CD4-positive, alpha-beta memory T cell (primary cell): ENCODE results near the gene KLC1. TPM values are rescaled to one million over a fixed set of nuclear protein-coding genes. Genes with fewer than 3 reads are reported as not detected.
A peak's percentile ranks its signal among the peaks of the same experiment; 100 is the strongest.

Source experiments
- CTCF ChIA-PET: fragments of 350-600 bp; sonication (Branson Sonifier 250); formaldehyde crosslinking; loops from one replicate; lab custom pipeline; 2021; ENCODE audit warnings: inconsistent platforms; ENCODE audit not compliant: partially characterized antibody; lab: Charles Lee
- POLR2A ChIA-PET: fragments of 350-600 bp; sonication (Branson Sonifier 250); formaldehyde crosslinking; loops from one replicate; lab custom pipeline; 2021; ENCODE audit not compliant: partially characterized antibody; lab: Charles Lee
- DNase-seq, 5 donors: peaks; one replicate each; pipeline versions ENCODE4 v3.0.0 to v3.0.0-alpha.2; 2020 to 2022; ENCODE audit warnings: mixed read lengths in 1 of 5
- H3K27ac ChIP-seq: one replicate; pipeline ENCODE4 v1.7.0; 2013; ENCODE audit warnings: low read depth, low read length
- H3K27me3 ChIP-seq: 2 replicates; pipeline ENCODE4 v1.7.0; 2013; ENCODE audit warnings: mild to moderate bottlenecking, low read length, moderate library complexity; ENCODE audit not compliant: insufficient read depth
- H3K36me3 ChIP-seq: 2 replicates; pipeline ENCODE4 v1.7.0; 2013; ENCODE audit warnings: mild to moderate bottlenecking, low read length, moderate library complexity; ENCODE audit not compliant: insufficient read depth
- H3K4me1 ChIP-seq: 2 replicates; pipeline ENCODE4 v1.7.0; 2013; ENCODE audit warnings: mild to moderate bottlenecking, low read length, moderate library complexity; ENCODE audit not compliant: insufficient read depth
- H3K4me3 ChIP-seq, 2 donors: one replicate each; pipeline ENCODE4 v1.7.0; 2013; ENCODE audit warnings: low read length in 2 of 2, mild to moderate bottlenecking in 1 of 2
- H3K9me3 ChIP-seq, 2 donors: one replicate each; pipeline ENCODE4 v1.7.0; 2013; ENCODE audit warnings: low read length in 2 of 2, control low read depth in 1 of 2; ENCODE audit not compliant: control insufficient read depth in 1 of 2
- H3K27ac Mint-ChIP-seq, 7 donors: one replicate each; pipeline ENCODE4 v1.8.0; 2020 to 2021; ENCODE audit warnings: mixed read lengths in 7 of 7, mild to moderate bottlenecking in 6 of 7, inconsistent platforms in 3 of 7, moderate library complexity in 3 of 7
- H3K27me3 Mint-ChIP-seq, 2 donors: one replicate each; pipeline ENCODE4 v1.8.0; 2020 to 2021; ENCODE audit warnings: mixed read lengths in 2 of 2
- H3K36me3 Mint-ChIP-seq, 2 donors: one replicate each; pipeline ENCODE4 v1.8.0; 2020 to 2021; ENCODE audit warnings: mixed read lengths in 2 of 2, inconsistent platforms in 1 of 2, mild to moderate bottlenecking in 1 of 2
- H3K4me1 Mint-ChIP-seq, 4 donors: one replicate each; pipeline ENCODE4 v1.8.0; 2020 to 2021; ENCODE audit warnings: mixed read lengths in 4 of 4, mild to moderate bottlenecking in 1 of 4
- H3K4me3 Mint-ChIP-seq, 8 donors: one replicate each; pipeline ENCODE4 v1.8.0; 2020 to 2021; ENCODE audit warnings: mixed read lengths in 8 of 8, mild to moderate bottlenecking in 7 of 8, moderate library complexity in 6 of 8, inconsistent platforms in 3 of 8
- H3K9me3 Mint-ChIP-seq, 8 donors: one replicate each; pipeline ENCODE4 v1.8.0; 2020 to 2021; ENCODE audit warnings: mixed read lengths in 8 of 8, mild to moderate bottlenecking in 5 of 8, inconsistent platforms in 3 of 8, moderate library complexity in 1 of 8
- intact Hi-C: fragments of 100-400 bp; cut with micrococcal nuclease; formaldehyde crosslinking; loops from one replicate; pipeline ENCODE4 v1.15.1; 2023
- polyA plus RNA-seq, 2 donors: library from polyadenylated mRNA; unstranded; fragments of 300-500 nt; fragmentation: Illumina TruSeq; gene quantifications; one replicate each; pipeline ENCODE4 v1.2.3, GENCODE V29; 2021
- total RNA-seq, 2 experiments: library from RNA; stranded (reverse); gene quantifications; one replicate each; pipeline ENCODE4 v1.2.3, GENCODE V29; 2021

KLC1 gene
- total and polyA plus RNA-seq, 4 experiments from 2014 or later: 31.8 to 278 (median 165) TPM

GRCh38 chr14:103656031-103656755 lies 27.2 kb downstream of the KLC1 start:
- Histone ChIP-seq H3K36me3 (peaks cover 60% of the 10 kb centered on the region), H3K27ac (no peak overlapping the region), H3K4me3 (no peak overlapping the region), H3K9me3 (no peaks in the 10 kb centered on the region), H3K27me3 (no peaks in the 10 kb centered on the region), H3K4me1 (peaks cover 10% of the 10 kb centered on the region)
- Mint-ChIP-seq H3K36me3 (peaks cover 35 to 61% of the 10 kb centered on the region in 2 donors), H3K9me3 (no peaks in the 10 kb centered on the region), H3K4me3 (no peak overlapping the region), H3K27me3 (no peaks in the 10 kb centered on the region), H3K4me1 (peaks cover 12 to 34% (median 19%) of the 10 kb centered on the region in 4 donors), H3K27ac (peak overlapping the region in 2 of 7 donors; percentile 4 to 56)
- intact Hi-C loops: no loop called here
- POLR2A ChIA-PET: no interaction called here
- CTCF ChIA-PET: no interaction called here
- DNase-seq: no peak

DNA sequence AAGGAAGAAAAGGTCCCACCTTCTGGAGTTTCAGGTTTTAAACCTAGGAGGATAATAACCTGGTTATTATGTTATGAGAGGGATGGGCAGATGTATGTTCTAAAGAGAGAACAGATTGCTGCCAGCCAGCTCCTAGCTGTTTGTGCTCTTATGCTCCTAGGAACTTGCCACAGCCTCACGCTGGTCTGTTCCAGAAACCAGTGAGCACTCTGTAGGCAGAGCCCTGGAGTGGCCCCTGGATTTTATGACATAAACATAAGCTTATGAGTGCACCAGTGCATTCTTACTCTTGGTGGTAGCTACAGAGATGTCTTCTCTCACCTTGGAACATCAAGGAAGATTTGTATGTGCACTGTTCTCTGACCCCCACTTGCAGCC lies 27.7 kb downstream of the KLC1 start:
- POLR2A ChIA-PET: no interaction called here
- Mint-ChIP-seq H3K4me3 (no peak overlapping the region), H3K4me1 (peaks cover 13 to 30% (median 18%) of the 10 kb centered on the region in 4 donors), H3K9me3 (no peaks in the 10 kb centered on the region), H3K27me3 (no peaks in the 10 kb centered on the region), H3K36me3 (peaks cover 37 to 66% of the 10 kb centered on the region in 2 donors), H3K27ac (peak overlapping the region in 1 of 7 donors; percentile 66)
- H3K4me1 ChIP-seq: peaks cover 5% of the 10 kb centered on the region
- H3K9me3 ChIP-seq: no peaks in the 10 kb centered on the region
- no peaks in the 10 kb centered on the region for H3K27me3 ChIP-seq
- no peak overlapping the region for H3K27ac ChIP-seq
- H3K36me3 ChIP-seq: peaks cover 65% of the 10 kb centered on the region
- H3K4me3 ChIP-seq: no peak overlapping the region
- CTCF ChIA-PET: no interaction called here
- no peak for DNase-seq
- intact Hi-C loops: no loop called here

GRCh38 chr14:103657471-103657870 lies 28.5 kb downstream of the KLC1 start:
- no peaks in the 10 kb centered on the region for H3K9me3 ChIP-seq
- no peak overlapping the region for H3K27ac ChIP-seq
- H3K36me3 ChIP-seq: peaks cover 71% of the 10 kb centered on the region
- H3K27me3 ChIP-seq: no peaks in the 10 kb centered on the region
- peaks cover 3% of the 10 kb centered on the region for H3K4me1 ChIP-seq
- Mint-ChIP-seq H3K4me1 (peaks cover 10 to 23% (median 15%) of the 10 kb centered on the region in 4 donors), H3K9me3 (no peaks in the 10 kb centered on the region), H3K4me3 (no peak overlapping the region), H3K27me3 (no peaks in the 10 kb centered on the region), H3K27ac (peak overlapping the region in 1 of 7 donors; percentile 18), H3K36me3 (peaks cover 42 to 66% of the 10 kb centered on the region in 2 donors)
- no peak overlapping the region for H3K4me3 ChIP-seq
- intact Hi-C loops: no loop called here
- CTCF ChIA-PET: interaction anchor here (0.8 kb wide), 1 partner anchor 24 kb away, joined by 3 read pairs; no protein-coding TSS in a partner anchor
- DNase-seq: no peak
- POLR2A ChIA-PET: no interaction called here

DNA sequence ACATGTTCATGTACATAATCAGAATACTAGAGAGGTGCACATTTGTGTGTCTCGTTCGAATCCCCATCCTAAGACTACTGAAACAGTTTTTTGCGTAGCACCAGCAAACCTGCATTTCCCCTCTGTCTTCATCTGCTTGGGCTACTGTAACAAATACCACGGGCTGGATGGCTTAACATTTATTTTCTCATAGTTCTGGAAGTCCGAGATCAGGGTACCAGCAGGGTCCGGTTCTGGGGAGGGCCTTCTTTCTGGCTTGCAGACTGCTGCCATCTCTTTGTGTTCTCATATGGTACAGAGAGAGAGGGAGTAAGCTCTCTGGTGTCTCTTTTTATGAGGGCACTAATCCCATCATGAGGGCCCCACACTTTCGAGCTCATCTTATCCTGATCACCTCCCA lies 30.6 kb downstream of the KLC1 start:
- POLR2A ChIA-PET: no interaction called here

GRCh38 chr14:103662029-103662428 lies 33.0 kb downstream of the KLC1 start:
- Histone ChIP-seq H3K27me3 (no peaks in the 10 kb centered on the region), H3K27ac (no peak overlapping the region), H3K9me3 (no peaks in the 10 kb centered on the region), H3K4me1 (no peaks in the 10 kb centered on the region), H3K4me3 (no peak overlapping the region), H3K36me3 (peaks cover 40% of the 10 kb centered on the region)
- peaks cover 4 to 6% (median 5%) of the 10 kb centered on the region in 4 donors for H3K4me1 Mint-ChIP-seq
- no peaks in the 10 kb centered on the region for H3K27me3 Mint-ChIP-seq
- ChIA-PET CTCF (interaction anchor here (1.9 kb wide), 1 partner anchor 18 kb away, joined by 4 read pairs; no protein-coding TSS in a partner anchor), POLR2A (no interaction called here)
- no peak for DNase-seq
- intact Hi-C loops: no loop called here
- H3K36me3 Mint-ChIP-seq: peaks cover 31 to 68% of the 10 kb centered on the region in 2 donors
- H3K9me3 Mint-ChIP-seq: no peaks in the 10 kb centered on the region
- H3K27ac Mint-ChIP-seq: peak overlapping the region in 1 of 7 donors; percentile 29
- no peak overlapping the region for H3K4me3 Mint-ChIP-seq

More for the DNA sequence above, 30.6 kb downstream of the KLC1 start:
- Mint-ChIP-seq H3K36me3 (peaks cover 37 to 74% of the 10 kb centered on the region in 2 donors), H3K27ac (peak overlapping the region in 1 of 7 donors; percentile 55), H3K4me1 (peaks cover 4 to 10% (median 7%) of the 10 kb centered on the region in 4 donors), H3K4me3 (no peak overlapping the region), H3K27me3 (no peaks in the 10 kb centered on the region), H3K9me3 (no peaks in the 10 kb centered on the region)
- Histone ChIP-seq H3K27ac (no peak overlapping the region), H3K27me3 (no peaks in the 10 kb centered on the region), H3K36me3 (peaks cover 53% of the 10 kb centered on the region), H3K9me3 (no peaks in the 10 kb centered on the region), H3K4me3 (no peak overlapping the region), H3K4me1 (no peaks in the 10 kb centered on the region)
- intact Hi-C loops: no loop called here
- no peak for DNase-seq
- CTCF ChIA-PET: no interaction called here

DNA sequence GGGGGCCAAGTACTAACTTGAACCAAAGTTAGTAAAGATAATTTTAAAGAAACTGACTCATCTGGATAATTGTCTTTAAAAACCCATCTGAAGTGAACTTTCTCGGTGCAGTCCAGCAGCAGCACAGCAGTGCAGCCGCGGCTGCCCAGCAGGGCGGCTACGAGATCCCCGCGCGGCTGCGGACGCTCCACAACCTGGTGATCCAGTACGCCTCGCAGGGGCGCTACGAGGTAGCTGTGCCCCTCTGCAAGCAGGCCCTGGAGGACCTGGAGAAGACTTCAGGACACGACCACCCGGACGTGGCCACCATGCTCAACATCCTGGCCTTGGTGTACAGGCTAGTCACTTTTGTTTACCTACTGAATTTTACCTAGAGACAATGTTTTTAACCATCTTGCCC lies 33.6 kb downstream of the KLC1 start:
- H3K9me3 ChIP-seq: no peaks in the 10 kb centered on the region
- no peak overlapping the region for H3K4me3 ChIP-seq
- intact Hi-C loops: no loop called here
- no peak for DNase-seq
- no peak overlapping the region for H3K27ac ChIP-seq
- H3K27me3 ChIP-seq: no peaks in the 10 kb centered on the region
- peaks cover 39% of the 10 kb centered on the region for H3K36me3 ChIP-seq
- Mint-ChIP-seq H3K27me3 (no peaks in the 10 kb centered on the region), H3K36me3 (peaks cover 26 to 67% of the 10 kb centered on the region in 2 donors), H3K27ac (no peak overlapping the region), H3K9me3 (no peaks in the 10 kb centered on the region), H3K4me3 (no peak overlapping the region), H3K4me1 (peaks cover 4 to 6% (median 5%) of the 10 kb centered on the region in 4 donors)
- ChIA-PET CTCF (no interaction called here), POLR2A (interaction anchor here (0.6 kb wide), 1 partner anchor 84 kb away, joined by 3 read pairs; no protein-coding TSS in a partner anchor)
- no peaks in the 10 kb centered on the region for H3K4me1 ChIP-seq

- no peaks in the 10 kb centered on the region for H3K27me3 Mint-ChIP-seq
Measured at GRCh38 chr14:103663506-103663905, 34.5 kb downstream of the KLC1 start.

More at GRCh38 chr14:103663506-103663905, 34.5 kb downstream of the KLC1 start:
- H3K9me3 ChIP-seq: no peaks in the 10 kb centered on the region
- H3K36me3 ChIP-seq: peaks cover 37% of the 10 kb centered on the region
- intact Hi-C loops: no loop called here
- POLR2A ChIA-PET: no interaction called here
- H3K27ac ChIP-seq: no peak overlapping the region
- H3K4me3 ChIP-seq: no peak overlapping the region
- peaks cover 20 to 68% of the 10 kb centered on the region in 2 donors for H3K36me3 Mint-ChIP-seq
- no peak overlapping the region for H3K4me3 Mint-ChIP-seq
- peaks cover 4 to 5% (median 4%) of the 10 kb centered on the region in 4 donors for H3K4me1 Mint-ChIP-seq
- H3K27ac Mint-ChIP-seq: peak overlapping the region in 3 of 7 donors; percentile 22 to 68 (median 27)
- no peaks in the 10 kb centered on the region for H3K27me3 ChIP-seq
- CTCF ChIA-PET: no interaction called here
- no peaks in the 10 kb centered on the region for H3K4me1 ChIP-seq
- no peak for DNase-seq
- no peaks in the 10 kb centered on the region for H3K9me3 Mint-ChIP-seq
